Kidney (tissue), 14 donors: Measurements from ENCODE around the gene CUEDC1. TPM values are rescaled to one million over a fixed set of nuclear protein-coding genes. Genes with fewer than 3 reads are reported as not detected.

Source experiments
- DNase-seq, 5 donors: peaks; one replicate each; pipeline ENCODE4 v3.0.0-alpha.2; 2013 to 2020
- FAIRE-seq: peaks from 2 replicates; lab custom pipeline; 2012; peaks lifted over from hg19 to GRCh38; lab: Jason Lieb, UNC
- H3K27ac ChIP-seq, 2 donors: one replicate each; pipeline ENCODE4 v1.7.0; 2013; ENCODE audit warnings: low read depth in 2 of 2, low read length in 2 of 2, inconsistent platforms in 1 of 2
- H3K27me3 ChIP-seq: one replicate; pipeline ENCODE4 v1.7.1; 2013; ENCODE audit warnings: low read length, inconsistent platforms; ENCODE audit not compliant: control insufficient read depth, insufficient read depth
- H3K36me3 ChIP-seq, 3 donors: one replicate each; pipeline versions ENCODE4 v1.7.0 to v1.7.1; 2013; ENCODE audit warnings: low read length in 3 of 3, control low read depth in 1 of 3, inconsistent platforms in 1 of 3; ENCODE audit not compliant: insufficient read depth in 3 of 3, control insufficient read depth in 2 of 3
- H3K4me1 ChIP-seq, 3 donors: one replicate each; pipeline versions ENCODE4 v1.7.0 to v1.7.1; 2013; ENCODE audit warnings: low read length in 3 of 3, inconsistent platforms in 1 of 3, low read depth in 1 of 3; ENCODE audit not compliant: control insufficient read depth in 2 of 3, insufficient read depth in 2 of 3
- H3K4me3 ChIP-seq, 3 donors: one replicate each; pipeline versions ENCODE4 v1.7.0 to v1.8.1; 2013; ENCODE audit warnings: low read length in 3 of 3, control low read depth in 1 of 3, inconsistent platforms in 1 of 3
- H3K9ac ChIP-seq, 3 donors: one replicate each; pipeline versions ENCODE4 v1.7.0 to v1.7.1; 2013; ENCODE audit warnings: low read length in 3 of 3, control low read depth in 1 of 3, inconsistent platforms in 1 of 3
- H3K9me3 ChIP-seq, 3 donors: one replicate each; pipeline versions ENCODE4 v1.7.0 to v1.7.1; 2013; ENCODE audit warnings: low read length in 3 of 3, control low read depth in 1 of 3, inconsistent platforms in 1 of 3; ENCODE audit not compliant: control insufficient read depth in 2 of 3, insufficient read depth in 1 of 3
- intact Hi-C: fragments of 100-400 bp; cut with DNase I; formaldehyde crosslinking; loops from one replicate; pipeline ENCODE4 v1.11.1; 2022
- polyA plus RNA-seq: library from polyadenylated mRNA; stranded (reverse); fragments of 350-450 nt; fragmentation: Illumina TruSeq; extraction: RNeasy Lipid Tissue Mini Kit (QIAGEN cat#74804); gene quantifications from one replicate; pipeline ENCODE4 v1.2.3, GENCODE V29; 2014; ENCODE audit warnings: low read depth, low replicate concordance; ENCODE audit not compliant: insufficient read depth
- total RNA-seq: library from RNA; stranded (reverse); fragmentation: NEBNext Ultra II Directional; extraction: Animal tissue kit (Norgen Biotek cat#: 25700); gene quantifications from one replicate; pipeline ENCODE4 v1.2.1, GENCODE V29; 2021
- TF ChIP-seq, protein P1 (sequence below): IDR thresholded peaks from 3 replicates; pipeline ENCODE4 v1.5.1; 2012; ENCODE audit warnings: mild to moderate bottlenecking, moderate library complexity, borderline replicate concordance; ENCODE audit not compliant: insufficient read depth; ENCODE audit errors: extremely low read depth
- donor health status: control.
- donor health status: control.
- donor health status: control.
- donor health status: control.
- donor health status: control.
- donor health status: DM: yes; HTN: yes; CAD: no.
- donor health status: Normal renal cell carcinoma (clear cell type).

Gene CUEDC1
- total and polyA plus RNA-seq, 2 donors from 2014 or later = 33.0 to 52.3 TPM

DNA sequence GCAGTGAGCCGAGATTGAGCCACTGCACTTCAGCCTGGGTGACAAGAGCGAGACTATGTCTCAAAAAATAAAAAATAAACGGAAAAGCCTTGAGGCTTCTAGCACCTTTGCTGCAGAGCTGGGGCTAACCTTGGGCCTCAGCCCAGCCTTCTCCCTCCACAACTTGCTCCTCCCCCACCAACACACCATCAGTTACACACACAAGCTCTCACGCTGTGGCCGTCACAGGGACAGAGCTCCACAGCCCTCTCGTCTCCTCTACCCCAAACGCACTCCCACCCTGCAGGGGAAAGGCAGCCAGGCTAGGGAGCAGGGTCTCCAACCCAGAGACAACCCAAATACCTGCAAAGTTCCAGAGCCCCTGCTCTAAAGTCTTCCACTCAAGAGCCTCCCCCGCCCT lies 83.3 kb downstream of the CUEDC1 start:
- DNase-seq = peak in 1 of 5 donors; percentile 36
- intact Hi-C loops = no loop called here

GRCh38 chr17:57871155-57871554 lies 84.1 kb downstream of the CUEDC1 start:
- Histone ChIP-seq H3K9me3 (no peaks in the 10 kb centered on the region), H3K9ac (no peak overlapping the region), H3K4me1 (peaks cover 4 to 32% (median 20%) of the 10 kb centered on the region in 3 donors), H3K27me3 (no peaks in the 10 kb centered on the region), H3K4me3 (no peak overlapping the region), H3K27ac (no peak overlapping the region), H3K36me3 (peaks cover 0 to 23% (median 9%) of the 10 kb centered on the region in 3 donors)
- DNase-seq = peak in 1 of 5 donors; percentile 4
- intact Hi-C loops = no loop called here
- TF ChIP-seq, protein P1, sequence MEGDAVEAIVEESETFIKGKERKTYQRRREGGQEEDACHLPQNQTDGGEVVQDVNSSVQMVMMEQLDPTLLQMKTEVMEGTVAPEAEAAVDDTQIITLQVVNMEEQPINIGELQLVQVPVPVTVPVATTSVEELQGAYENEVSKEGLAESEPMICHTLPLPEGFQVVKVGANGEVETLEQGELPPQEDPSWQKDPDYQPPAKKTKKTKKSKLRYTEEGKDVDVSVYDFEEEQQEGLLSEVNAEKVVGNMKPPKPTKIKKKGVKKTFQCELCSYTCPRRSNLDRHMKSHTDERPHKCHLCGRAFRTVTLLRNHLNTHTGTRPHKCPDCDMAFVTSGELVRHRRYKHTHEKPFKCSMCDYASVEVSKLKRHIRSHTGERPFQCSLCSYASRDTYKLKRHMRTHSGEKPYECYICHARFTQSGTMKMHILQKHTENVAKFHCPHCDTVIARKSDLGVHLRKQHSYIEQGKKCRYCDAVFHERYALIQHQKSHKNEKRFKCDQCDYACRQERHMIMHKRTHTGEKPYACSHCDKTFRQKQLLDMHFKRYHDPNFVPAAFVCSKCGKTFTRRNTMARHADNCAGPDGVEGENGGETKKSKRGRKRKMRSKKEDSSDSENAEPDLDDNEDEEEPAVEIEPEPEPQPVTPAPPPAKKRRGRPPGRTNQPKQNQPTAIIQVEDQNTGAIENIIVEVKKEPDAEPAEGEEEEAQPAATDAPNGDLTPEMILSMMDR = no peak
- FAIRE-seq = no peak

More for the DNA sequence above, 83.3 kb downstream of the CUEDC1 start:
- TF ChIP-seq, protein P1 = no peak
- no peak overlapping the region for H3K4me3 ChIP-seq
- H3K27me3 ChIP-seq = no peaks in the 10 kb centered on the region
- no peak overlapping the region for H3K9ac ChIP-seq
- no peak overlapping the region for H3K27ac ChIP-seq
- peaks cover 0 to 23% (median 11%) of the 10 kb centered on the region in 3 donors for H3K36me3 ChIP-seq
- no peak for FAIRE-seq
- peaks cover 4 to 35% (median 20%) of the 10 kb centered on the region in 3 donors for H3K4me1 ChIP-seq
- no peaks in the 10 kb centered on the region for H3K9me3 ChIP-seq

- TF ChIP-seq, protein P1 = no peak
- no peak overlapping the region for H3K4me3 ChIP-seq
- DNase-seq = no peak
- H3K9me3 ChIP-seq = no peaks in the 10 kb centered on the region
- H3K4me1 ChIP-seq = peaks cover 4 to 25% (median 14%) of the 10 kb centered on the region in 3 donors
- intact Hi-C loops = no loop called here
- H3K27ac ChIP-seq = no peak overlapping the region
- FAIRE-seq = no peak
- no peak overlapping the region for H3K9ac ChIP-seq
- no peaks in the 10 kb centered on the region for H3K27me3 ChIP-seq
- peaks cover 0 to 23% (median 10%) of the 10 kb centered on the region in 3 donors for H3K36me3 ChIP-seq
Observed at GRCh38 chr17:57870283-57870635, 85.0 kb downstream of the CUEDC1 start.
